CD4-positive, alpha-beta T cell treated with Interferon gamma for 1 hour (primary cell): ENCODE measurements around the gene VEZF1.
"Not testable (repeated sequence)": the region's sequence is repeated elsewhere in the genome, so short reads cannot be mapped to it uniquely, and the experiment has no call there.

ENCODE experiments used
- DNase-seq: peaks from one replicate; pipeline ENCODE4 v3.0.0-alpha.2; 2020

VEZF1 gene

GRCh38 chr17:57997085-57997809 lies 9.2 kb upstream of the VEZF1 start:
- no peak for DNase-seq

GRCh38 chr17:57995076-57995956 lies 7.3 kb upstream of the VEZF1 start:
- peak; percentile 61 for DNase-seq

- no peak for DNase-seq
Measured at GRCh38 chr17:57994436-57994835, 6.4 kb upstream of the VEZF1 start.

- DNase-seq: no peak
Measured at GRCh38 chr17:57993471-57994365, 5.7 kb upstream of the VEZF1 start.

- no peak for DNase-seq
Measured at GRCh38 chr17:57991537-57991936, 3.5 kb upstream of the VEZF1 start.

GRCh38 chr17:57990037-57990436 lies 2.0 kb upstream of the VEZF1 start:
- DNase-seq: no peak

GRCh38 chr17:57988301-57989250 lies 522 bp upstream of the VEZF1 start:
- peak; percentile 64 for DNase-seq

GRCh38 chr17:57986841-57987580 lies 1.0 kb downstream of the VEZF1 start:
- DNase-seq: peak; percentile 33

- DNase-seq: no peak
Measured at GRCh38 chr17:57985675-57985974, 2.4 kb downstream of the VEZF1 start.

GRCh38 chr17:57984936-57985674 lies 2.9 kb downstream of the VEZF1 start:
- no peak for DNase-seq

- no peak for DNase-seq
Measured at GRCh38 chr17:57984261-57984890, 3.7 kb downstream of the VEZF1 start.

- no peak for DNase-seq
Measured at GRCh38 chr17:57983446-57983845, 4.6 kb downstream of the VEZF1 start.

GRCh38 chr17:57982452-57983170 lies 5.4 kb downstream of the VEZF1 start:
- no peak for DNase-seq

- DNase-seq: no peak
Measured at GRCh38 chr17:57980522-57980921, 7.5 kb downstream of the VEZF1 start.

- DNase-seq: no peak
Measured at GRCh38 chr17:57979076-57979475, 9.0 kb downstream of the VEZF1 start.

GRCh38 chr17:57976594-57976993 lies 11.5 kb downstream of the VEZF1 start:
- no peak for DNase-seq

GRCh38 chr17:57975044-57975443 lies 13.0 kb downstream of the VEZF1 start:
- DNase-seq: no peak

- DNase-seq: not testable (repeated sequence)
Measured at GRCh38 chr17:57974053-57974824, 13.8 kb downstream of the VEZF1 start.

GRCh38 chr17:57972151-57972550 lies 15.9 kb downstream of the VEZF1 start:
- DNase-seq: no peak
